Neuronal stem cell (in vitro differentiated cells): Measurements from ENCODE around the gene RBSN.

Source experiments
- DNase-seq: peaks from one replicate; pipeline ENCODE4 v3.0.0-alpha.2; 2013; ENCODE audit warnings: low spot score
- H2AFZ ChIP-seq: one replicate; pipeline ENCODE4 v1.6.1; 2013; ENCODE audit warnings: mild to moderate bottlenecking, low read length, inconsistent platforms
- H2AK5ac ChIP-seq: 2 replicates; pipeline ENCODE4 v1.6.1; 2013; ENCODE audit warnings: low read depth, mild to moderate bottlenecking, inconsistent platforms, low read length, moderate library complexity, mixed read lengths
- H2BK120ac ChIP-seq: 2 replicates; pipeline ENCODE4 v1.6.1; 2013; ENCODE audit warnings: low read depth, mild to moderate bottlenecking, inconsistent platforms, low read length, moderate library complexity, mixed read lengths
- H2BK12ac ChIP-seq: one replicate; pipeline ENCODE4 v1.6.1; 2013; ENCODE audit warnings: low read length, inconsistent platforms
- H2BK15ac ChIP-seq: 2 replicates; pipeline ENCODE4 v1.6.1; 2013; ENCODE audit warnings: mild to moderate bottlenecking, low read length, inconsistent platforms, mixed read lengths
- H2BK5ac ChIP-seq: one replicate; pipeline ENCODE4 v1.6.1; 2013; ENCODE audit warnings: inconsistent platforms, mild to moderate bottlenecking, low read length, moderate library complexity
- H3K14ac ChIP-seq: one replicate; pipeline ENCODE4 v1.6.1; 2013; ENCODE audit warnings: low read length, inconsistent platforms
- H3K18ac ChIP-seq: 2 replicates; pipeline ENCODE4 v1.6.1; 2013; ENCODE audit warnings: low read length, inconsistent platforms
- H3K23ac ChIP-seq: 2 replicates; pipeline ENCODE4 v1.6.1; 2013; ENCODE audit warnings: low read depth, mild to moderate bottlenecking, mixed read lengths, low read length, inconsistent platforms; ENCODE audit not compliant: poor library complexity
- H3K27ac ChIP-seq: replicated peaks from 3 replicates; pipeline ENCODE4 v1.5.1; 2013; ENCODE audit warnings: low read length, inconsistent platforms
- H3K27me3 ChIP-seq, 3 experiments: 2 replicates each; pipeline ENCODE4 v1.6.1; 2013; ENCODE audit warnings: low read length in 3 of 3, mild to moderate bottlenecking in 2 of 3, inconsistent platforms in 1 of 3, low read depth in 1 of 3, mixed read lengths in 1 of 3, moderate library complexity in 1 of 3; ENCODE audit not compliant: control insufficient read depth in 3 of 3, insufficient read depth in 3 of 3
- H3K36me3 ChIP-seq, 2 donors: replicated peaks in 1 of 2; 2 replicates each; pipeline ENCODE4 v1.6.1; 2013; ENCODE audit warnings: low read length in 2 of 2; ENCODE audit not compliant: control insufficient read depth in 2 of 2, insufficient read depth in 2 of 2
- H3K4ac ChIP-seq: 2 replicates; pipeline ENCODE4 v1.6.1; 2013; ENCODE audit warnings: inconsistent platforms, mild to moderate bottlenecking, low read length, moderate library complexity
- H3K4me1 ChIP-seq, 2 donors: 1 replicate in 1 of 2; 2 replicates in 1 of 2; pipeline ENCODE4 v1.6.1; 2013; ENCODE audit warnings: low read length in 2 of 2, low read depth in 1 of 2; ENCODE audit not compliant: control insufficient read depth in 2 of 2, insufficient read depth in 1 of 2
- H3K4me2 ChIP-seq: one replicate; pipeline ENCODE4 v1.6.1; 2013; ENCODE audit warnings: mild to moderate bottlenecking, low read length, inconsistent platforms; ENCODE audit not compliant: insufficient read depth, poor library complexity, severe bottlenecking
- H3K4me3 ChIP-seq, 2 donors: 2 replicates each; pipeline ENCODE4 v1.5.1; 2013; ENCODE audit warnings: low read length in 2 of 2, mild to moderate bottlenecking in 2 of 2, inconsistent platforms in 1 of 2, moderate library complexity in 1 of 2
- H3K79me1 ChIP-seq: one replicate; pipeline ENCODE4 v1.6.1; 2013; ENCODE audit warnings: low read depth, mild to moderate bottlenecking, inconsistent platforms, low read length, moderate library complexity
- H3K9ac ChIP-seq: one replicate; pipeline ENCODE4 v1.6.1; 2013; ENCODE audit warnings: mild to moderate bottlenecking, low read depth, low read length, inconsistent platforms; ENCODE audit not compliant: poor library complexity
- H3K9me3 ChIP-seq, 2 donors: replicated peaks in 1 of 2; 2 replicates each; pipeline versions ENCODE3 to v1.6.1; 2013; ENCODE audit warnings: low read length in 2 of 2, mild to moderate bottlenecking in 2 of 2, inconsistent platforms in 1 of 2, low read depth in 1 of 2, mixed read lengths in 1 of 2, moderate library complexity in 1 of 2; ENCODE audit not compliant: control insufficient read depth in 2 of 2, insufficient read depth in 1 of 2
- H4K8ac ChIP-seq: one replicate; pipeline ENCODE4 v1.6.1; 2013; ENCODE audit warnings: low read depth, mild to moderate bottlenecking, inconsistent platforms, low read length, moderate library complexity
- H4K91ac ChIP-seq: one replicate; pipeline ENCODE4 v1.6.1; 2013; ENCODE audit warnings: low read length, low read depth, mild to moderate bottlenecking, inconsistent platforms; ENCODE audit not compliant: poor library complexity
- WGBS, 2 donors: extraction: QIAGEN DNeasy Blood & Tissue Kit; methylation state at CpG; one replicate each; pipeline ENCODE4 v1.1.7; 2013; ENCODE audit warnings: missing lambda C conversion rate in 2 of 2, mixed read lengths in 1 of 2; ENCODE audit not compliant: insufficient read length in 2 of 2, insufficient replicate concordance in 1 of 2; ENCODE audit errors: extremely low coverage in 2 of 2; 5-methylcytosine and 5-hydroxymethylcytosine counted together

The RBSN gene

DNA sequence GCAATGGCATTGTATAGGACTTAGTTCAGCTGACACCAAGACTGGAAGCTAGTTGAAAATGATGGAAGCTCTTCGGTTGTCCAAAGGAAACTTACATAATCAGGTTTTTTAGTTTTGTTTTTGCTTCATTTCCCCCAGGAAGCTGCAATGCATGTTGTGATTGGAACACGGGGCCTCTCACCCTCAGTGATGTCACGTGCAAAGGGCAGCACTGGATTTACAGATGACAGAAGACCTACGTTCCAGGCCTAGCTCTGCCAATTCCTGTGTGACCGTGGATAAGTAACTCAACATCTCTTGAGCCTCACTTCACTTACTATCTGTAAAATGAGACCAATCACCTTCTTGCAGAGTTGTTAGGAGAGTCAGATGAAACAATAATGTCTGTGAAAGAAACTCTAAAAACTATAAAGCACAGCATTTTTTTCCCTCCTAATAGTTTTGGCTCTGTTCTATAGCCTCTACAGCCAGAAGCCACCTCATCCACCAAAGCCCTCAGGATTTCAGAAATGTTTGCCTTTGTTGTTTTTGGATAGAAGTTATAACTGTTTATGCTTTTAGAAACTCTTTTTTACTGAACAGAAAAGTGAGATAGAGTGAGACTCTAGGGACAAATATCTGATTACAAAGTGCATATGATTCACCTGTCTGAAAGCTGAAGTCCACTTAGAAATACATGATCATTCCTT is 4.6 kb downstream of the RBSN start:
- H3K79me1 ChIP-seq = no peaks in the 10 kb centered on the region
- H2BK12ac ChIP-seq = no peak overlapping the region
- H3K9me3 ChIP-seq = no peaks in the 10 kb centered on the region
- no peak overlapping the region for H2BK5ac ChIP-seq
- H3K4me2 ChIP-seq = no peak overlapping the region
- no peak overlapping the region for H2AFZ ChIP-seq
- H2AK5ac ChIP-seq = no peak overlapping the region
- DNase-seq = no peak
- H2BK120ac ChIP-seq = no peak overlapping the region
- no peak overlapping the region for H3K23ac ChIP-seq
- H3K27ac ChIP-seq = no peak overlapping the region
- H3K27me3 ChIP-seq = no peaks in the 10 kb centered on the region
- no peak overlapping the region for H4K91ac ChIP-seq
- H3K4me1 ChIP-seq = peaks cover 0 to 4% of the 10 kb centered on the region in 2 donors
- H3K4ac ChIP-seq = no peak overlapping the region
- H2BK15ac ChIP-seq = no peak overlapping the region
- H3K14ac ChIP-seq = no peak overlapping the region
- no CpG with 5 or more reads among the region's 5 CpGs for WGBS, 2 donors
- H3K4me3 ChIP-seq = no peak overlapping the region
- H3K18ac ChIP-seq = no peak overlapping the region
- no peak overlapping the region for H3K9ac ChIP-seq
- H3K36me3 ChIP-seq = peaks cover 12 to 72% of the 10 kb centered on the region in 2 donors
- no peak overlapping the region for H4K8ac ChIP-seq

DNA sequence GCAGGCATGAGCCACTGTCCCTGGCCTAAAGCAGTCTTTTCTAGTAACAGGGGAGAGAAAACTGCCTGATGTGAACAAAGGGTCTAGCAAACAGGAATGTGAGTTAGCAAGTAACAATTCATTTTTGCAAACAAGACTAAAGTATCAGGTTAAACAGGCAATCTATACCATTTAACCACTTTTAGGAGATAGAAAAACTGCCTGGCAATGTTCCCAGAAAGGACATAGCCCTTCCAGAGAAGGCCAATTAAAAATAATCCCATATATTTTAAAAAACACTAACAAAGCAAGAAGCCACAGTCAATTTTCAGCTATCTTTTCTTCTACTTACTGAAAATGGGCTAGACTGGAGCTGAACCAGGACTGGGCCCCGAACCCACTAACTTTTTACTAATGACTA is 6.3 kb downstream of the RBSN start:
- H3K9ac ChIP-seq = no peak overlapping the region
- H2AFZ ChIP-seq = no peak overlapping the region
- H3K9me3 ChIP-seq = no peaks in the 10 kb centered on the region
- no peak overlapping the region for H3K14ac ChIP-seq
- H3K4me1 ChIP-seq = peaks cover 0 to under 1% of the 10 kb centered on the region in 2 donors
- no peak overlapping the region for H2AK5ac ChIP-seq
- no peak overlapping the region for H2BK5ac ChIP-seq
- no peak overlapping the region for H3K4me2 ChIP-seq
- no peak overlapping the region for H3K27ac ChIP-seq
- DNase-seq = no peak
- H2BK120ac ChIP-seq = no peak overlapping the region
- no CpG with 5 or more reads among the region's 1 CpG for WGBS, 2 donors
- peaks cover 14 to 86% of the 10 kb centered on the region in 2 donors for H3K36me3 ChIP-seq
- no peaks in the 10 kb centered on the region for H3K27me3 ChIP-seq
- H3K18ac ChIP-seq = no peak overlapping the region
- H4K8ac ChIP-seq = no peak overlapping the region
- H3K23ac ChIP-seq = no peak overlapping the region
- H4K91ac ChIP-seq = no peak overlapping the region
- H3K4ac ChIP-seq = no peak overlapping the region
- H3K79me1 ChIP-seq = no peaks in the 10 kb centered on the region
- no peak overlapping the region for H2BK15ac ChIP-seq
- no peak overlapping the region for H2BK12ac ChIP-seq
- H3K4me3 ChIP-seq = no peak overlapping the region

DNA sequence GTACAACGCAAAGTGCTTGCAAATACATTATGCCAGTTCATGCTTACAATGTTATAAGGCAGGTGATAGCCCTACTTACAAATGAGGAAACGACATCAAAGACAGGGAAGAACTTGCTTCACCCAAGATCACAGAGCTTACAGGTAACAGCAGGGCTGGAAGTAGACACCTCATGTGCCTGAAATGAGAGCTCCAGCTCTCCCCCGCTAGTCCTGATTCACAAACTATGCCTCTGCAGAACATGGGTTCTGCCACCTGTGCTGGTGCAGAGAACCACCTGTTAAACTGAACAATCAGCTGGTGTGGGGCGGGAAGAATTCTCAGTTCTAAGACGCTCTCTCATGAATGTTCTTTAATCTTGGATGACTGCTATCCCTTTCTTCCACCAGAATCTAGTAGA is 7.4 kb downstream of the RBSN start:
- Histone ChIP-seq H3K27me3 (no peaks in the 10 kb centered on the region), H3K23ac (no peak overlapping the region), H4K91ac (no peak overlapping the region), H2BK120ac (no peak overlapping the region), H2BK5ac (no peak overlapping the region), H2AFZ (no peak overlapping the region), H3K36me3 (peaks cover 16 to 92% of the 10 kb centered on the region in 2 donors), H3K18ac (no peak overlapping the region), H3K4ac (no peak overlapping the region), H3K4me1 (no peaks in the 10 kb centered on the region), H3K4me3 (no peak overlapping the region), H3K4me2 (no peak overlapping the region), H2BK15ac (no peak overlapping the region), H2BK12ac (no peak overlapping the region), H3K27ac (no peak overlapping the region), H4K8ac (no peak overlapping the region), H3K9ac (no peak overlapping the region), H3K79me1 (no peaks in the 10 kb centered on the region), H3K14ac (no peak overlapping the region), H2AK5ac (no peak overlapping the region), H3K9me3 (no peaks in the 10 kb centered on the region)
- DNase-seq = no peak
- no CpG with 5 or more reads among the region's 5 CpGs for WGBS, 2 donors

DNA sequence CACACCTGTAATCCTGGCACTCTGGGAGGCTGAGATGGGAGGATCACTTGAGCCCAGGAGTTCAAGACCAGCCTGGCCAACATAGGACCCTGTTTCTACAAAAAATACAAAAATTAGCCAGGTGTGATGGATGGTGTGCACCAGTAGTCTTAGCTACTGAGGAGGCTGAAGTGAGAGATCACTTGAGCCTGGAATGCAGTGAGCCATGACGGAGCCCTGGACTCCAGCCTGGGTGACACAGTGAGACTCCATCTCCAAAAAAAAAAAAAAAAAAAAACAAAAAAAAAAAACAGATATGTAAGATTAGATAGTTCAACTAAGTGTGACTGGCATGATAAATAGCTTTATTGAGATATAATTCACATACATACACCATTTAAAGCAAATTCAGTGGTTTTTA is 9.7 kb downstream of the RBSN start:
- Histone ChIP-seq H2AK5ac (no peak overlapping the region), H3K9me3 (no peaks in the 10 kb centered on the region), H3K36me3 (peaks cover 20 to 92% of the 10 kb centered on the region in 2 donors), H3K18ac (no peak overlapping the region), H2BK15ac (no peak overlapping the region), H3K4me2 (no peak overlapping the region), H2BK12ac (no peak overlapping the region), H3K14ac (no peak overlapping the region), H2BK120ac (no peak overlapping the region), H2BK5ac (no peak overlapping the region), H3K23ac (no peak overlapping the region), H2AFZ (no peak overlapping the region), H3K4me3 (no peak overlapping the region), H3K9ac (no peak overlapping the region), H3K4me1 (no peaks in the 10 kb centered on the region), H3K4ac (no peak overlapping the region), H3K27ac (no peak overlapping the region), H4K8ac (no peak overlapping the region), H3K27me3 (no peaks in the 10 kb centered on the region), H3K79me1 (no peaks in the 10 kb centered on the region), H4K91ac (no peak overlapping the region)
- no peak for DNase-seq
- WGBS, 2 donors = no CpG with 5 or more reads among the region's 1 CpG
